Activated CD8-positive, alpha-beta memory T cell treated with anti-CD3 and anti-CD28 coated beads, Interleukin-2, amount 50 U/mL, for 24 hours (primary cell): ENCODE results near the gene ZBTB24.

ENCODE experiments used
- DNase-seq: peaks from one replicate; pipeline ENCODE4 v3.0.0-alpha.2; 2020; ENCODE audit errors: extremely low read depth

The ZBTB24 gene

DNA sequence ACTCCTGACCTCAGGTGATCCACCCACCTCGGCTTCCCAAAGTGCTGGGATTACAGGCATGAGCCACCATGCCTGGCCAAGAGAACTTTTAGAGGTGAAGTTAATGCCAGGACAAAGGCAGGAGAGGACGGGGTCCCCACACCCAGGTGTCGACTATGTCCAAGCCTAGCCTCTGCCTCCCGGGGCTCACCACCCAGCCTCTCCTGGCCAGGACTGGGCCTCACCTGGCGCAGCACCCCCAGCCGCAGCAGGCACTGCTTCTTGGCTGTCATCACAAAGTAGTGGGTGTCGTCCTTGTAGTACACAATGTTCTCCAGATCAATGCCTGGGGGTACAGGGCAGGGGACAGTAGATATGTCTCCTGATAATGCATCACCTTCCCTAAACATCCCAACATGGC is 31.6 kb downstream of the ZBTB24 start:
- DNase-seq, result no peak

GRCh38 chr6:109450801-109451200 is 32.2 kb downstream of the ZBTB24 start:
- DNase-seq, result no peak

DNA sequence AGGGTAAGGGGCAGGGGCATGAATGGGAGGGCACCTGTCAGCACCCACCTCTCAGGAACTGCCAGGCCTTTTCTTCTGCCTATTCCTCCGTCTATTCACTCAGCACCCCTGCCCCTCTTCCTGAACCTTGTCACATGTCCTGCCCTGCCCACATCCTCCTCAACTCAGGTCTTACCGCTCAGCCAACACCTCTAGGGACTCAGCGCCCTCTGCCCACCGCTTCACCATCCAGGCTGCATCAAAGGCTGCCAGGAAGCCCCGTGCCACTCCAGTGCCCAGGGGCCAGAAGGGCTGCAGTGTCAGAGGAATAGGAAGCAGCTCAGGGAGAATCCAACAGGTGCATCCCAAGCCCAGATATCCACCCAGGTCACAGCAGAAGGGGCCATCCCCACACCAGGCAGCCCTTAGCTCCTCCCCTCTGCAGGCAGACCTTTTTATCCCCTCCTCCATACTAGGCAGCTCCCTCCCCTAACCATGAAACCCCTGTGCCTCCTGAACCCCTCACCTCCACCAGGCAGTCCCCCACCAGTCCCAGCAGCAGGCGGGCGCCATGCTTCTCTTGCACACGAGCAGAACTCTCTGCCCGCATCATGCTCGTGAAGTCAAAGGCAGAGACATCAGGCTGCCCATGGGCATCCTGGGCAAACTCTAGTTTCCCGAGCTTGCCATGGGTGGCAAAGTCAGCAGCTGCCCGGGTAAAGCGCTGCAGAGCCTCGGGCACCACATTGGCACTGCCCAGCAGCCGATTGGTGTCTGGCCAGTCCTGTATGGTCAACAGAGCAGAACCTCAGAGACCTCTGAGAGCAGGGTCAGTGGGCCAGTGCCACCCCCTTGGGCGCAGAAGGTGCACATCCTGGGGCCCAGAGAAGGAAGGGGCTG is 33.0 kb downstream of the ZBTB24 start:
- no peak for DNase-seq

- DNase-seq, result no peak
These were observed 33.8 kb downstream of the ZBTB24 start for GRCh38 chr6:109449064-109449794.

- DNase-seq, result no peak
These were observed 34.4 kb downstream of the ZBTB24 start for GRCh38 chr6:109448615-109449014.

- no peak for DNase-seq
These were observed 35.0 kb downstream of the ZBTB24 start for GRCh38 chr6:109447878-109448555.

DNA sequence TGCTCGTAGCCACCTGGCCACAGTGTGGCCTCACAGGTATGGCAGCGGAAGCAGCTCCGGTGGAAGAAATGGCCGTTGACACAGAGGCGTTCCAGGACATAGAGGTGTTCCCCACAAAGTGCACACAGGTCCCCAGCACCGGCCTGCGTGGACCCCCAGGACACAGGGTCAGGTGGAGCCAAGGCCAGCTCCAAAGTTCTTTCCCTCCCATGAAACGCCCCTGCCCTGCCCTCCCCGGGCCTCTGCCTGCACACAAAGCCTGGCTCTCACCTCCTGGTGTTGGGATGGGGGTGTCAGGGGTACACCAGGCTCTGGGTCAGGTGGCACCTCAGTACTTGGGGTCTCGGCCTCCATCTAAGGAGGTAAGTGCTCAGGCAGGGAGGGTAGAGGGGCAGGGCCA is 35.9 kb downstream of the ZBTB24 start:
- no peak for DNase-seq

GRCh38 chr6:109446541-109446940 is 36.5 kb downstream of the ZBTB24 start:
- no peak for DNase-seq

- DNase-seq, result no peak
These were observed 36.9 kb downstream of the ZBTB24 start for GRCh38 chr6:109446072-109446471.

DNA sequence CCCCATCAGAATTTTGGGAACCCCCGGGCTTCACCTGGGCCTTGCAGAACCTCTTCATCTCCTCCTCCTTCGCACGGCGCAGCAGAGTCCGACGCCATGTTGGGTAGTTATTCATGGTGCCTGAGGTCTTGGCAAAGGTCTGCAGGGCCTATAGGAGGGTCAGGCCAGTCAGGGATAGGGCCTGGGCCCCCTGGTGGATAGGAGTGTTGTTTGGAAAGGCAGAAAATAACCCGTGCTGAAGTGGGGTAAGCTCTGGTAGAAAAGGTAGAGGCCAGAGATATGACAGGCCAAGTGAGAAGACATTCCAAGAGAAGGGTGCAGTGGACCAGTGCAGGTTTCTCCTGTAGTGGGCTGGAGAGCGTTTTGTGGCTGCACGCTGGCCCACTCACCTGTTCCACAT is 37.6 kb downstream of the ZBTB24 start:
- DNase-seq, result no peak

- DNase-seq, result no peak
These were observed 39.5 kb downstream of the ZBTB24 start for GRCh38 chr6:109443425-109443950.

DNA sequence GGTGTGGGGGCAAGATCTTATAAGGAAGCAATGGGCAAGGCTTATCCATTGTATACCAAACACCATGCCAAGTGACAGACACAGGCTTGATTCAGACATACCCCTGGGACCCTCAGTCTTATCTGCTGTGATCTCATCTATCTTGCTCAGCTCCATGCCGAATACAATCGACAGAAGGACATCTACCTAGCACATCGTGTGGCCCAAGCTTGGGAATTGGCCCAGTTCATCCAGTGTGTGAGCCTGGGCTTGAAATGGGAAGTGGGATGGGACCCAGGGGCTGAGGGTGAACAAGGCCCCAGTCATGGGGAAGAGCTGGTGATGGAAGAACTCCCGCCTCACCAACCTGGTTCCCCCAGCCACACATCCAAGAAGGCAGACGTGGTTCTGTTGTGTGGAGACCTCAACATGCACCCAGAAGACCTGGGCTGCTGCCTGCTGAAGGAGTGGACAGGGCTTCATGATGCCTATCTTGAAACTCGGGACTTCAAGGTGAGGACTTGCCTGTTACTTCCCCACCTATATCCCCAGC is 40.6 kb downstream of the ZBTB24 start:
- no peak for DNase-seq

DNA sequence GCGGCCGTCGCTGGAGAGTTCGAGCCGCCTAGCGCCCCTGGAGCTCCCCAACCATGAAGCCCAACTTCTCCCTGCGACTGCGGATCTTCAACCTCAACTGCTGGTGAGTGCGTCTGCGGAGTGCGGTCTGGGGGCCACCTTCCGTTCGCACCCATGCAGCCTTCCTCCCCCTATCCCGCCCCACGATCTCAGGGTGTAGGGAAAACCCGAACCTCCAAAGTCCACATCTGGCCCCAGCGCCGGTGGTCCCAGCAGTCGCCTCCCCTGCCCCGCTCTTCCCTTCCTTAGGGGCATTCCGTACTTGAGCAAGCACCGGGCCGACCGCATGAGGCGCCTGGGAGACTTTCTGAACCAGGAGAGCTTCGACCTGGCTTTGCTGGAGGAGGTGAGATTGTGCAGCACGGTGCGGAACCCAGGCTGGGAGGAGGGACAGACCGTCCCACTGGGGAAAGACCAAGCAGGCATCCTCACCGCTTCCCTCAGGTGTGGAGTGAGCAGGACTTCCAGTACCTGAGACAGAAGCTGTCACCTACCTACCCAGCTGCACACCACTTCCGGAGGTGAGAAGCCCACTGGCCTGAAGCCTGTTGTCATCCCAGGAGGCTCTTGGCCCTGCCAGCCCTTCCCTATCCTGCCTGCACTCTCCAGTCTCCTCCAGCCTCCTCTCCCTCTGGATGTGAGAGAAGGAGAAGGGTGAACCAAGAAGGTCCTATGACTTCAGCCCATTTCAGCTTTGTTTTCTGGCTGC is 41.8 kb downstream of the ZBTB24 start:
- DNase-seq, result no peak

GRCh38 chr6:109440331-109441068 is 42.5 kb downstream of the ZBTB24 start, which contains the start of the genes PPIL6 and SMPD2:
TSS of gene PPIL6 (minus strand) at chr6:109440628. CDS start at chr6:109440590, 38 bp downstream.
TSS of gene SMPD2 (plus strand) at chr6:109440724. CDS start at chr6:109441122, 398 bp downstream.
- DNase-seq, result peak; percentile 38

GRCh38 chr6:109436041-109436440 is 47.0 kb downstream of the ZBTB24 start:
- no peak for DNase-seq

- no peak for DNase-seq
These were observed 48.6 kb downstream of the ZBTB24 start for GRCh38 chr6:109434456-109434855.

GRCh38 chr6:109429496-109429895 is 53.5 kb downstream of the ZBTB24 start:
- DNase-seq, result no peak

DNA sequence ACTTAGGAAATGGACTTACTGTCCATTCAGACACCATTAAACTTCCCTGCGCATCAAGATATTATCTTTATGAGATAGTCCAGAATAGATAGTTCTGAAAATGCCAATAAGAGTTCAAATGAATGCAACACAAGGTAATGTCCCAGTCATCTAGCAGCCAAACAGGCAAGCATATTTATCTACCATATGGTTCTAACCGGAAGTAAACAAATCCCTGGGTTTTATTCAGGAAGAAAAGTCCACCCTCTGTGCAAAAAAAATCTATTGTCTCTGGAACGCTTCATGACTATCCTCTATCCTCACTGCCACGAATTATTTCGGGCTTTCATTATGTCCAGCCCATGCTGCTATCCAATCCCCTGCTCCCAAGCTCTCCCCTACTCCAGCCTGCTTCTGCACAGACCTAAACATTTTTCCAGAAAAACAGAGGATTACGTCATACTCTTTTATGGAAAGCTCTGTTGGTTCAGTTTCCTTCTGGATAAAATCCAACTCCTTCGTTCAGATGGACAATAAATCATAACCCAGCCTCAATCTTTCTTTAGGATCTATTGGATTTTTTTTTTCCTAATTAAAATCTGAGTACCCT is 54.0 kb downstream of the ZBTB24 start:
- no peak for DNase-seq

DNA sequence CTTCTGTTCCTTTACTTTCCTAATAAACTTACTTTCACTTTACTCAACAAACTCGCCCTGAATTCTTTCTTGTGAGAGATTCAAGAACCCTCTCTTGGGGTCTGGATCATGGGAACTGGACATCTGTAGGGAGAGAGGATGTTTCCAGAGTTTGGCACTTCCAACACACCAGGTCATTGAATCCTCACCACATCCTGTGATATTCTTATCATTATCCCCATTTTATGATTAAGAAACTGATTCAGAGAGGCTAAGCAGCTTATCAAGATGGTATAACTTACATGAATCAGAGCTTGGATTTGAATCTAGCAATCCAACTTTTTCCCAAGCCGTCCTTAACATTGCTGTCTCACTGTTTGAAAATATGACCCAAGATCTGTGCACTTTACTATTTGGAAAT is 58.1 kb downstream of the ZBTB24 start:
- no peak for DNase-seq

- no peak for DNase-seq
These were observed 61.8 kb downstream of the ZBTB24 start for GRCh38 chr6:109421184-109421583.
